GM21737 (cell line): ENCODE results near the gene RFX4.

ENCODE experiments used
- ATAC-seq: cut with Tn5 transposase; IDR thresholded peaks from one replicate; pipeline ENCODE4 v1.9.1; 2021; ENCODE audit warnings: mild to moderate bottlenecking, moderate library complexity; ENCODE audit not compliant: unreplicated experiment

The RFX4 gene

GRCh38 chr12:106791531-106791930 lies 208.7 kb downstream of the RFX4 start:
- ATAC-seq = no peak

- ATAC-seq = no peak
Measured at GRCh38 chr12:106794369-106794768, 211.6 kb downstream of the RFX4 start.

- ATAC-seq = no peak
Measured at GRCh38 chr12:106801167-106801708, 218.4 kb downstream of the RFX4 start.

- no peak for ATAC-seq
Measured at GRCh38 chr12:106801830-106802533, 219.2 kb downstream of the RFX4 start.

GRCh38 chr12:106804668-106805067 lies 221.9 kb downstream of the RFX4 start:
- no peak for ATAC-seq
